Right lobe of liver (tissue), 6 donors: ENCODE measurements around the gene BHLHE23. TPM values are rescaled to one million over a fixed set of nuclear protein-coding genes. Genes with fewer than 3 reads are reported as not detected.

Experiments used
- ATAC-seq, 4 donors: fragments of 200-7000 bp; cut with Tn5 transposase; one replicate each; pipeline ENCODE4 v1.9.1; 2020; ENCODE audit warnings: mild to moderate bottlenecking in 4 of 4, moderate library complexity in 4 of 4
- DNase-seq, 3 donors: peaks; one replicate each; pipeline ENCODE4 v3.0.0-alpha.2; 2020
- H3K27ac ChIP-seq, 3 donors: fragments of 200-600 bp; one replicate each; pipeline ENCODE4 v1.8.0; 2022
- H3K27me3 ChIP-seq, 2 donors: fragments of 200-600 bp; one replicate each; pipeline ENCODE4 v1.8.0; 2022
- H3K36me3 ChIP-seq, 4 donors: fragments of 200-600 bp; sonication (generic) in 1 of 4; one replicate each; pipeline versions ENCODE4 v1.5.1 to v1.8.0; 2017 to 2022; ENCODE audit warnings: control low read depth in 1 of 4
- H3K4me1 ChIP-seq, 4 donors: fragments of 200-600 bp; sonication (generic) in 1 of 4; one replicate each; pipeline versions ENCODE4 v1.5.1 to v1.8.0; 2017 to 2022; ENCODE audit warnings: control low read depth in 1 of 4
- H3K4me3 ChIP-seq, 3 donors: fragments of 200-600 bp; one replicate each; pipeline ENCODE4 v1.8.0; 2022
- H3K9me3 ChIP-seq, 4 donors: fragments of 200-600 bp; sonication (generic) in 1 of 4; one replicate each; pipeline versions ENCODE4 v1.5.1 to v1.8.0; 2017 to 2022; ENCODE audit warnings: control low read depth in 1 of 4
- POLR2A ChIP-seq: fragments of 450-650 bp; IDR thresholded peaks from one replicate; pipeline ENCODE4 v1.6.1; 2017; ENCODE audit warnings: antibody characterized with exemption, mild to moderate bottlenecking
- WGBS: methylation state at CpG from one replicate; pipeline ENCODE4 v1.1.6; 2018; ENCODE audit warnings: low coverage, low lambda C conversion rate; ENCODE audit not compliant: insufficient coverage; ENCODE audit errors: missing lambda C conversion rate; 5-methylcytosine and 5-hydroxymethylcytosine counted together
- intact Hi-C, 2 donors: fragments of 100-400 bp; cut with DNase I; formaldehyde crosslinking; loops; one replicate each; pipeline versions ENCODE4 v1.11.2 to v1.14.1; 2022
- total RNA-seq, 6 experiments: library from RNA; depleted of rRNA in 2 of 6; stranded (reverse); fragments of >200 nt in 2 of 6; fragmentation: NEBNext Ultra II Directional in 3 of 6; extraction: Animal tissue kit (Norgen Biotek cat#: 25700) in 3 of 6; gene quantifications; one replicate each; pipeline versions ENCODE4 v1.1.0 to v1.2.4, GENCODE V29; 2016 to 2023
- TF ChIP-seq, protein P1 (sequence below), 4 donors: fragments of 200-600 bp in 3 of 4; fragments of 450-650 bp in 1 of 4; IDR thresholded peaks; one replicate each; pipeline versions ENCODE4 v1.5.1 to v1.8.0; 2016 to 2022; ENCODE audit warnings: antibody characterized with exemption in 4 of 4, mild to moderate bottlenecking in 2 of 4
- donor health status: DM: no; HTN: yes; CAD: no.
- donor health status: DM: no; HTN: no; CAD: no.
- donor health status: DM: no; HTN: no; CAD: no.
- donor health status: DM: no; HTN: yes; CAD: no.
- donor health status: DM: no; HTN: yes; CAD: no.

BHLHE23 gene
- total RNA-seq, 6 experiments from 2014 or later, result not detected

DNA sequence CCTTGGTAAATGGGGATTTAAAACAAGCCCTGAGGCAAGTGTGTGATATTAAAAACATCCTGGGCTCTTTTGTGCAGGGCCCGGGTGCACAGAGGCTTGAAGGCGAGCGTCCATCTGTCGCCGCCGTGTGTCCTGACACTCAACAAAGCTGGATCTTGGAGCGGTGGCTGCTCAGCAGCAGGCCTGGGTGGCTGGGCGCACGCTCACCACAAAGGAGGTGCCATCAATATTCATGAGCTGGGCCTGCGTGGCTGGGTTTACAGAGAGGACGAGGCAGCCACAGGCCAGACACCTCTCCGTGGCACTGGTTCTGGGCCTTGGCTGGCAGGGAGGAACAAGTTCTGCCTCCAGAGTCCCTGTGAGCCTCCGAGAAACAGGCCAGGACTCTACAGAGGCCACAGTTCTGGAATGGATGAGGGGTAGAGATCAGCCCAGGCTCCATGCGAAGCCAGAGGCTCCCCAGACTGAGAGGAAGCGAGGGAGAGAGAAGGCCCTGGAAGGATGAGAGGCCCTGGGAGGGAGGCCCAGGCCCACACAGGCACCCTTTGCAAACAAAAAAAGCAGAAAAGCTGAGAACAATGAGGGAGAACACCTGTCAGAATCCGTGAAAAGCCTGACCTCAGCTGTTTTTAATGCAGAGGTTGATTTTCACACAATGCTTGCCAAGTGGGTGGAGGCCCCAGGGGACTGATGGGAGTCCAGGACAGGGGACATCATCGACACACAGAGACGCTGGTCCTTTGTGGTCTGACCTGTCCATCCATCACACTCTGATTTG is 21.9 kb downstream of the BHLHE23 start:
- ATAC-seq, result no peak
- no peak for DNase-seq
- Histone ChIP-seq H3K36me3 (no peaks in the 10 kb centered on the region), H3K9me3 (no peaks in the 10 kb centered on the region), H3K27me3 (no peaks in the 10 kb centered on the region), H3K27ac (no peak overlapping the region), H3K4me3 (no peak overlapping the region), H3K4me1 (no peaks in the 10 kb centered on the region)
- 50% methylated on average over 6 of the region's 18 CpGs for WGBS
- intact Hi-C loops, result no loop called here
- TF ChIP-seq POLR2A, result no peak
- TF ChIP-seq, protein P1, sequence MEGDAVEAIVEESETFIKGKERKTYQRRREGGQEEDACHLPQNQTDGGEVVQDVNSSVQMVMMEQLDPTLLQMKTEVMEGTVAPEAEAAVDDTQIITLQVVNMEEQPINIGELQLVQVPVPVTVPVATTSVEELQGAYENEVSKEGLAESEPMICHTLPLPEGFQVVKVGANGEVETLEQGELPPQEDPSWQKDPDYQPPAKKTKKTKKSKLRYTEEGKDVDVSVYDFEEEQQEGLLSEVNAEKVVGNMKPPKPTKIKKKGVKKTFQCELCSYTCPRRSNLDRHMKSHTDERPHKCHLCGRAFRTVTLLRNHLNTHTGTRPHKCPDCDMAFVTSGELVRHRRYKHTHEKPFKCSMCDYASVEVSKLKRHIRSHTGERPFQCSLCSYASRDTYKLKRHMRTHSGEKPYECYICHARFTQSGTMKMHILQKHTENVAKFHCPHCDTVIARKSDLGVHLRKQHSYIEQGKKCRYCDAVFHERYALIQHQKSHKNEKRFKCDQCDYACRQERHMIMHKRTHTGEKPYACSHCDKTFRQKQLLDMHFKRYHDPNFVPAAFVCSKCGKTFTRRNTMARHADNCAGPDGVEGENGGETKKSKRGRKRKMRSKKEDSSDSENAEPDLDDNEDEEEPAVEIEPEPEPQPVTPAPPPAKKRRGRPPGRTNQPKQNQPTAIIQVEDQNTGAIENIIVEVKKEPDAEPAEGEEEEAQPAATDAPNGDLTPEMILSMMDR (IDR thresholded peaks at IDR 0.05), result no peak

DNA sequence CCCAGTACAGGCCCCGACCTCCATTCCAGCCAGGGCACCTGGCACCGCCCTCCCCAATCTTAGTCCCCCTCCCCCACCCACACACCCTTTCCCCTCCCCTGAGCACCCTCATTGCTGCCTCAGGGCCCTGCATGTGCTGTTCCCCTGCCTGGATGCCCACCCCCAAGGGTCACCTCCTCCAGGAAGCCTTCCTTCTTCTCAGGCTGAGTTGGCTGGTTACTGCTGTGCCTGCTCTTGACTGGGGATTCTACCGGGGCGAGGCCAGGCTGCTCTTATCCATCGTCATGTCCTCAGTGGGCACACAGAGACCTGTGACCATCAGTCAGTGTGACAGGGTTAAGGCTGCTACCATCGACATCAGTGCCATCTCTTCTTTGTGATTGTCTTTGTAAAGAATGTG is 23.6 kb downstream of the BHLHE23 start:
- Histone ChIP-seq H3K27me3 (no peaks in the 10 kb centered on the region), H3K4me3 (no peak overlapping the region)

DNA sequence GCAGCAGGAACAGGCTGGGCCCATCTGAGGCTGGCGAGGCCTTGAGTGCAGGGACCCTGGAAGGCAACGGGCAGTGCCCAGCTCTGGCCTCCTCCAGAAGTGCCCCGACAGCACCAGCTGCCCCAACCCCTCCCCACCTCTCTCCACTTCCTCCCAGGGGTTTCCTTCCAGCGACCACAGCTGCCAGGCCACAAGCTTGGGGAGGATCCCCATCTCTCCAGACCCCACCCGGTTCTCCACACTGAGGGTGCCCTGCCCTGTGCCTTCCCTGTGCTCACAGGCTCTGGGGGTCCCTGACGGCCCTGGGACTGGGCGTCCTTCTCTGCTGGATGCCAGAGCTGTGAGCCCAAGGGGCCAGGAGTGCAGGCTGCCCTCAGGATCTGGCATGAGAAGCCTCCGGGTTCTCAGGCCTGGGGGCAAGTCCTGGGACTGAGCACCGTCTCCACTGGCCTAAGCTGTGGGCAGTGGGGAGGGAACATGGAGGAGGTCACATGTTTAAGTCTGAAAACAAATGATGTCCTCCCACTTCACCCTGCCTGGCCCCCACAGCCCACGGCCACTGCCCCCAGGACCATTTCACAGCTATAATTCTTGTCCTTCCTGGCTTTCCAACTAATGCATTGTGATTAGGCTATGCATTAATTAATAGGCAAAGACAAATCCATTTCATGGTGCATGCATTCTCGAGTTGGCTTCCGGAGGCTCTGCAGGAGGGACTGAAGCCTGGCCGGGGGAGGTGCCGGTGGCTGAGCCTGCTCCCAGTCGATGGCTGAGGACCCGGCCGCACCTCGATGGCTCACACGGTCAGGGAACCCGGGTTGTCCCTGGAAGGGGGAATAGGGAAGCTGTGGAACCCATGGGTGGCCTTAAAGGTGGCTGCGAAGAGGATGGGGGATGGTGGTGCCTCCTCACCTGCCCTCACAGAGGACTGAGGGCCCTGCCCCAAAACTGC is 24.4 kb downstream of the BHLHE23 start:
- H3K27me3 ChIP-seq, result no peaks in the 10 kb centered on the region
- no peaks in the 10 kb centered on the region for H3K36me3 ChIP-seq
- intact Hi-C loops, result no loop called here
- ATAC-seq, result no peak
- no peak for DNase-seq
- TF ChIP-seq, protein P1 (IDR thresholded peaks at IDR 0.05), result no peak
- no peak for TF ChIP-seq POLR2A
- 45% methylated on average over 5 of the region's 21 CpGs for WGBS
- H3K9me3 ChIP-seq, result no peaks in the 10 kb centered on the region
- no peak overlapping the region for H3K4me3 ChIP-seq
- no peak overlapping the region for H3K27ac ChIP-seq
- no peaks in the 10 kb centered on the region for H3K4me1 ChIP-seq

More for the DNA sequence above, 23.6 kb downstream of the BHLHE23 start:
- no peak for DNase-seq
- Histone ChIP-seq H3K9me3 (no peaks in the 10 kb centered on the region), H3K36me3 (no peaks in the 10 kb centered on the region), H3K27ac (no peak overlapping the region), H3K4me1 (no peaks in the 10 kb centered on the region)
- intact Hi-C loops, result no loop called here
- WGBS, result 34% methylated on average over 3 of the region's 6 CpGs
- TF ChIP-seq, protein P1 (IDR thresholded peaks at IDR 0.05), result no peak
- TF ChIP-seq POLR2A, result no peak
- no peak for ATAC-seq

DNA sequence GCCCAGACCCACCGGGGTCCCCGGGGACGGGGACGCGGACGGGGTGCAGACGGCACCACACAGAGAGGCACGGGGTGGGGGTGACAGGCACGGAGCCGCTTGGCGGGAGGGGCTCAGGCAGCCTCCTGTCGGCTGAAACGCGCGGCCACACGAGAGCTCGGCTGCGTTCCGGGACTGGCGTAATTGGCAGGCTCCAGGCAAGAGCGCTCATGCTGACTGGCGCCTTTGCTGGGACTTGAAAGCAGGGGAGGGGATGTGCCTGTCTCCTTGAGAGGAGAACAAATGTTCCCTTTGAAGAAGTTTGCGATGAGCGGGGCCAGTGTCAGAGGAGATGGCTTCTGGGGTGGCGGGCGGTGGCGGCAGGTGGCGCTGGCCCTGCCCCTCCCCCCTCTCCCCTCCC is 25.8 kb downstream of the BHLHE23 start:
- H3K27me3 ChIP-seq, result no peaks in the 10 kb centered on the region
- TF ChIP-seq, protein P1 (IDR thresholded peaks at IDR 0.05), result no peak
- no peak for TF ChIP-seq POLR2A
- no peak for DNase-seq

More for the DNA sequence above, 25.8 kb downstream of the BHLHE23 start:
- intact Hi-C loops, result no loop called here
- H3K4me3 ChIP-seq, result no peak overlapping the region
- no peak overlapping the region for H3K27ac ChIP-seq
- H3K9me3 ChIP-seq, result no peaks in the 10 kb centered on the region
- no peaks in the 10 kb centered on the region for H3K36me3 ChIP-seq
- 49% methylated on average over 22 of the region's 28 CpGs for WGBS
- no peak for ATAC-seq
- H3K4me1 ChIP-seq, result no peaks in the 10 kb centered on the region
